Spleen (tissue), 11 donors: ENCODE results near the gene NEDD9. TPM values are rescaled to one million over a fixed set of nuclear protein-coding genes. Genes with fewer than 3 reads are reported as not detected.

Experiments used
- DNase-seq: peaks from one replicate; pipeline ENCODE4 v3.0.0-alpha.2; 2020
- H3K27ac ChIP-seq, 8 donors: fragments of 200-600 bp; sonication (generic) in 7 of 8; 1 replicate in 4 of 8; 2 replicates in 4 of 8; pipeline versions ENCODE4 v1.5.0 to v1.8.0; 2016 to 2021; ENCODE audit warnings: inconsistent platforms in 4 of 8, mild to moderate bottlenecking in 4 of 8, moderate library complexity in 1 of 8
- H3K27me3 ChIP-seq, 7 donors: fragments of 200-600 bp; sonication (generic) in 6 of 7; replicated peaks in 1 of 7; 1 replicate in 4 of 7; 2 replicates in 3 of 7; pipeline versions ENCODE4 v1.5.0 to v1.8.0; 2016 to 2021; ENCODE audit warnings: inconsistent platforms in 3 of 7, mild to moderate bottlenecking in 1 of 7
- H3K36me3 ChIP-seq, 6 donors: fragments of 200-600 bp; sonication (generic) in 5 of 6; 1 replicate in 4 of 6; 2 replicates in 2 of 6; pipeline versions ENCODE4 v1.5.0 to v1.8.0; 2016 to 2021; ENCODE audit warnings: inconsistent platforms in 2 of 6
- H3K4me1 ChIP-seq, 6 donors: fragments of 200-600 bp; sonication (generic) in 5 of 6; 1 replicate in 3 of 6; 2 replicates in 3 of 6; pipeline versions ENCODE4 v1.5.0 to v1.8.0; 2016 to 2021; ENCODE audit warnings: inconsistent platforms in 3 of 6
- H3K4me3 ChIP-seq, 8 donors: fragments of 200-600 bp; sonication (generic) in 7 of 8; 1 replicate in 4 of 8; 2 replicates in 4 of 8; pipeline versions ENCODE4 v1.5.0 to v1.8.0; 2016 to 2021; ENCODE audit warnings: inconsistent platforms in 4 of 8, mild to moderate bottlenecking in 4 of 8, moderate library complexity in 2 of 8
- H3K9me3 ChIP-seq, 8 donors: fragments of 200-600 bp; sonication (generic) in 7 of 8; 1 replicate in 4 of 8; 2 replicates in 4 of 8; pipeline versions ENCODE4 v1.5.0 to v1.8.0; 2016 to 2021; ENCODE audit warnings: inconsistent platforms in 4 of 8
- CTCF ChIP-seq, 11 experiments: fragments of 200-600 bp in 7 of 11; fragments of 450-650 bp in 4 of 11; sonication (generic) in 4 of 11; IDR thresholded peaks in 8 of 11; conservative IDR thresholded peaks in 3 of 11; 1 replicate in 7 of 11; 2 replicates in 4 of 11; pipeline versions ENCODE4 v1.4.0 to v1.8.0; 2016 to 2021; ENCODE audit warnings: antibody characterized with exemption in 11 of 11, inconsistent platforms in 4 of 11, mild to moderate bottlenecking in 1 of 11
- POLR2A ChIP-seq, 3 donors: fragments of 450-650 bp; IDR thresholded peaks; one replicate each; pipeline ENCODE4 v1.5.1; 2017; ENCODE audit warnings: antibody characterized with exemption in 3 of 3, mild to moderate bottlenecking in 1 of 3
- POLR2AphosphoS5 ChIP-seq, 3 donors: sonication (generic); formaldehyde crosslinking; IDR thresholded peaks; one replicate each; pipeline ENCODE4 v1.5.1; 2017; ENCODE audit warnings: antibody characterized with exemption in 3 of 3
- WGBS, 5 donors: extraction: QIAGEN DNeasy Blood & Tissue Kit in 3 of 5; methylation state at CpG; one replicate each; pipeline versions ENCODE4 v1.1.5 to v1.1.7; 2013 to 2018; 5-methylcytosine and 5-hydroxymethylcytosine counted together
- intact Hi-C: fragments of 100-400 bp; cut with DNase I; formaldehyde crosslinking; loops from one replicate; pipeline ENCODE4 v1.15.0; 2023; ENCODE audit warnings: low total_unique reads
- polyA plus RNA-seq, 3 donors: library from polyadenylated mRNA; stranded (reverse); fragments of 200-250 nt; gene quantifications; one replicate each; pipeline ENCODE4 v1.2.1, GENCODE V29; 2013
- total RNA-seq, 7 donors: library from RNA; depleted of rRNA in 3 of 7; stranded (reverse); fragments of >200 nt in 3 of 7; fragmentation: NEBNext Ultra II Directional in 4 of 7; extraction: Animal tissue kit (Norgen Biotek cat#: 25700) in 4 of 7; gene quantifications; one replicate each; pipeline versions ENCODE4 v1.1.0 to v1.2.1, GENCODE V29; 2016 to 2021
- donor health status: healthy with polysubstance abuse.
- donor health status: DM: no; HTN: no; CAD: no; lungs with moderate emphysema.
- donor health status: DM: no; HTN: no; CAD: no.
- donor health status: Bipolar disorder and iron deficiency.
- donor health status: healthy.
- donor health status: DM: no; HTN: no; CAD: no.
- donor health status: DM: yes; HTN: yes; CAD: no.

NEDD9 gene
- total and polyA plus RNA-seq, 10 donors, result 16.1 to 208 (median 115) TPM

- intact Hi-C loops, result no loop called here
- Histone ChIP-seq H3K4me1 (peaks cover 0 to 100% (median 54%) of the 10 kb centered on the region in 6 donors), H3K36me3 (peaks cover 0 to 99% (median 10%) of the 10 kb centered on the region in 6 donors), H3K27me3 (no peaks in the 10 kb centered on the region), H3K27ac (peak overlapping the region in 7 of 8 donors; percentile 59 to 81 (median 77)), H3K4me3 (no peak overlapping the region), H3K9me3 (no peaks in the 10 kb centered on the region)
- TF ChIP-seq POLR2A (IDR thresholded peaks at IDR 0.05), result no peak
- peak in 1 of 3 donors; percentile 80 for TF ChIP-seq POLR2AphosphoS5 (IDR thresholded peaks at IDR 0.05)
- 60 to 78% (median 70%) methylated on average over 5 of the region's 5 CpGs for WGBS, 5 donors
- DNase-seq, result no peak
These were observed 25.1 kb downstream of the NEDD9 start for GRCh38 chr6:11207199-11207968.

GRCh38 chr6:11206576-11206975 lies 25.9 kb downstream of the NEDD9 start:
- peaks cover 0 to 100% (median 56%) of the 10 kb centered on the region in 6 donors for H3K4me1 ChIP-seq
- intact Hi-C loops, result no loop called here
- TF ChIP-seq CTCF (IDR thresholded peaks at IDR 0.05 in 8 of 11, conservative IDR thresholded peaks at IDR 0.05 in 3 of 11), result no peak
- no peak overlapping the region for H3K4me3 ChIP-seq
- H3K27me3 ChIP-seq, result no peaks in the 10 kb centered on the region
- H3K36me3 ChIP-seq, result peaks cover 0 to 97% (median 6%) of the 10 kb centered on the region in 6 donors
- 66 to 77% (median 69%) methylated on average over 3 of the region's 3 CpGs for WGBS, 5 donors
- H3K9me3 ChIP-seq, result no peaks in the 10 kb centered on the region
- H3K27ac ChIP-seq, result peak overlapping the region in 7 of 8 donors; percentile 59 to 81 (median 77)
- DNase-seq, result no peak

GRCh38 chr6:11204794-11205366 lies 27.6 kb downstream of the NEDD9 start:
- no peak for TF ChIP-seq POLR2AphosphoS5 (IDR thresholded peaks at IDR 0.05)
- TF ChIP-seq POLR2A (IDR thresholded peaks at IDR 0.05), result no peak
- no peak for TF ChIP-seq CTCF (IDR thresholded peaks at IDR 0.05 in 8 of 11, conservative IDR thresholded peaks at IDR 0.05 in 3 of 11)
- 96 to 99% (median 97%) methylated on average over 5 of the region's 5 CpGs for WGBS, 5 donors
- Histone ChIP-seq H3K4me3 (no peak overlapping the region), H3K9me3 (no peaks in the 10 kb centered on the region), H3K36me3 (peaks cover 0 to 97% (median 9%) of the 10 kb centered on the region in 6 donors), H3K4me1 (peaks cover 0 to 100% (median 47%) of the 10 kb centered on the region in 6 donors), H3K27ac (peak overlapping the region in 1 of 8 donors; percentile 19), H3K27me3 (no peaks in the 10 kb centered on the region)
- no peak for DNase-seq
- intact Hi-C loops, result no loop called here

GRCh38 chr6:11204005-11204399 lies 28.5 kb downstream of the NEDD9 start:
- TF ChIP-seq POLR2A (IDR thresholded peaks at IDR 0.05) (no peak), CTCF (IDR thresholded peaks at IDR 0.05 in 8 of 11, conservative IDR thresholded peaks at IDR 0.05 in 3 of 11) (no peak), POLR2AphosphoS5 (IDR thresholded peaks at IDR 0.05) (no peak)
- intact Hi-C loops, result no loop called here
- Histone ChIP-seq H3K36me3 (peaks cover 0 to 97% (median 6%) of the 10 kb centered on the region in 6 donors), H3K27ac (peak overlapping the region in 4 of 8 donors; percentile 24 to 61 (median 56)), H3K9me3 (no peaks in the 10 kb centered on the region), H3K4me1 (peaks cover 0 to 100% (median 50%) of the 10 kb centered on the region in 6 donors), H3K27me3 (no peaks in the 10 kb centered on the region), H3K4me3 (no peak overlapping the region)
- no peak for DNase-seq
- 94 to 99% (median 97%) methylated on average over 4 of the region's 4 CpGs for WGBS, 5 donors
